AG09309 (cell line): Measurements from ENCODE around the gene OS9.

Source experiments
- DNase-seq: peaks from one replicate; pipeline ENCODE4 v3.0.0-alpha.2; 2010; ENCODE audit warnings: low read depth
- H3K4me3 ChIP-seq: 2 replicates; pipeline ENCODE4 v1.5.1; 2011; ENCODE audit warnings: mild to moderate bottlenecking, low read depth, low read length, moderate library complexity; ENCODE audit not compliant: control insufficient read depth
- TF ChIP-seq, protein P1 (sequence below): IDR thresholded peaks from 2 replicates; pipeline ENCODE4 v1.5.1; 2011; ENCODE audit warnings: mild to moderate bottlenecking, low read depth, low read length, inconsistent platforms; ENCODE audit not compliant: insufficient read depth, control insufficient read depth; ENCODE audit errors: missing control alignments

Gene OS9

DNA sequence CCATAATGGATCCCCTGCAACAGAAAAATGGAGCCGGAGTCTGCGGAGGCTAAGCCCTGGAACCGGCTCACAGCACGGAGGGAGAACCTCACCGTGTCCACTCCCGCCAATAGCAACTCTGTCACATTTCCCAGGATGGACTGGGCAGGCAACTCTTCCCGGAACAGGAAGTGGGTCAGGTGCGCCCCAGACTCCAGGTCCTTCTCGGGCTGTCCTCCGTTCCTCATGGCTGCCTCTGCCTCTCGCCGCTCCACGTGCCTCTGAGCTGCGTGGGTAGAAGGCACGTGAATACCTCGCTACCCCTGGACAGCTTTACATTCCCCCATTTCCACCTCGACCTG is 70.7 kb downstream of the OS9 start:
- DNase-seq, result no peak
- H3K4me3 ChIP-seq, result peak overlapping the region; percentile 39
- TF ChIP-seq, protein P1, sequence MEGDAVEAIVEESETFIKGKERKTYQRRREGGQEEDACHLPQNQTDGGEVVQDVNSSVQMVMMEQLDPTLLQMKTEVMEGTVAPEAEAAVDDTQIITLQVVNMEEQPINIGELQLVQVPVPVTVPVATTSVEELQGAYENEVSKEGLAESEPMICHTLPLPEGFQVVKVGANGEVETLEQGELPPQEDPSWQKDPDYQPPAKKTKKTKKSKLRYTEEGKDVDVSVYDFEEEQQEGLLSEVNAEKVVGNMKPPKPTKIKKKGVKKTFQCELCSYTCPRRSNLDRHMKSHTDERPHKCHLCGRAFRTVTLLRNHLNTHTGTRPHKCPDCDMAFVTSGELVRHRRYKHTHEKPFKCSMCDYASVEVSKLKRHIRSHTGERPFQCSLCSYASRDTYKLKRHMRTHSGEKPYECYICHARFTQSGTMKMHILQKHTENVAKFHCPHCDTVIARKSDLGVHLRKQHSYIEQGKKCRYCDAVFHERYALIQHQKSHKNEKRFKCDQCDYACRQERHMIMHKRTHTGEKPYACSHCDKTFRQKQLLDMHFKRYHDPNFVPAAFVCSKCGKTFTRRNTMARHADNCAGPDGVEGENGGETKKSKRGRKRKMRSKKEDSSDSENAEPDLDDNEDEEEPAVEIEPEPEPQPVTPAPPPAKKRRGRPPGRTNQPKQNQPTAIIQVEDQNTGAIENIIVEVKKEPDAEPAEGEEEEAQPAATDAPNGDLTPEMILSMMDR, result no peak

DNA sequence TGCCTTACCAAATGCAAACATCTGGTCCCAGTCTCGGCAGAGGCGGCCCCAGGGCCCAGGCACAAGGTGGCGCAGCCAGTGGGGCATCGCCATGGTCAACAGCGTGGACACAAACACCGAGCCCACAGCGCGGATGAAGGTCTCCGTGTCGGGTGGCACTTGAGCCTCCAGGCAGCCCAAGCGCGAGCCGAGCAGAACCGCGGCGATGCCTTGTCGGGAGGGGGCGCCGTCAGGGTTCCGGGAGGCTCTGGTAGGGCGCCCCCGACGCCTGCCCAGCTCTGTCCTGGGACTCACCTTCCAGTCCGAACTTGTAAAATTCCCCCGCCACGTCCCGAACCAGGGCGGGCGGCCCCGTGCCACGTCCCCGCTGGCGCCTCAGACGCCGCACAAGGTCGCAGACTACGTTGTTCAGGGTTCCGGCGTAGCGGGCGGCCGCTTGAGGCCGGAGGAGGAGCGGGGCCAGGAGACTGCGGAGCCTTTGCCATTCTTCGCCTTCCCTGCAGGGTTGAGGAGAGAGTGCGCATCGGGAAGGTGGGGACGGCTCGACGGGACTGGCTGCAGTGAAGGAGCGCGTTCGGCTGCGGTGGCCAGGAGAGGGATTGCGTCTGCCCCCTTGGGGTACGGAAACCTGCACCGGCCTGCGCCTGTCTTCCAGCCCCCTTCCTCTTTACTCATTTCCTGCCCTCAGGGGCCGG is 71.2 kb downstream of the OS9 start:
- H3K4me3 ChIP-seq, result peak overlapping the region; percentile 39
- TF ChIP-seq, protein P1, result peak; percentile 53
- no peak for DNase-seq

DNA sequence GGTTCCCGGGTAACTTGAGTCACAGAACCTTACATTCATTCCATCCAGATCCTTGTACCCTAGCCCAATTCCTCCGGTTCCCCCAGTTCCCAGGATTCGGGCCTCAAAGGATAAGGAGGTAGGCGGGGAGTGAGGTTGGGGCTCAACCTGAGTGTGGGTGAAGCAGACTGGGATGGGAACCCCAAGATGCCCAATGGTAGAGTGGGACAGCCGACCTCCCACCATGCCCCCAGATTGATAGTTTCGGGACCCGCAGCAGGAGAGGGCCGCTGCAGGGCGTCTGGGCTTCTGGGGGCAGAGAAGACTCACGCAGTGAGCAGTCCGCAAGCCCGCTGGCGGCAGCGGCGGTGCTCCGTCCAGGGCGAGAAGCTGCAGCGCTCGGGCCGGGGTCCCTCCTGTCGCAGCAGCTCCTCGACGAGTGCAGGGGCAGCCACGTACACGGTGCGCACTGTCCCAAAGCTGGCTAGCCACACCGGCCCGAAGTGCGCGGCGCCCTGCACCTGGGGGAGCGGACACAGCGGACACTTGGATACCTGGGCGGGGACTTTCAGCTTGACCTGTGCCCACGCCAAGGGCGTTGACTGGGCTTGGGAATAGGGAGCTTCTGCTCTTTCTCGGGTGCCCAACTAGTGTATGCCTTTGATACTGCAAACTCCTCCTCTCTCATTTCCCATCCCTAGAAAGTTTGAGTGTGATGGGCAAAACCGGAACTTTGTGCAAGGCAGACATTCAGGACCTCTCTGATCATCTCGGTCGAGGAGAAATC is 71.9 kb downstream of the OS9 start:
- H3K4me3 ChIP-seq, result peak overlapping the region; percentile 39
- DNase-seq, result no peak
- TF ChIP-seq, protein P1, result no peak

DNA sequence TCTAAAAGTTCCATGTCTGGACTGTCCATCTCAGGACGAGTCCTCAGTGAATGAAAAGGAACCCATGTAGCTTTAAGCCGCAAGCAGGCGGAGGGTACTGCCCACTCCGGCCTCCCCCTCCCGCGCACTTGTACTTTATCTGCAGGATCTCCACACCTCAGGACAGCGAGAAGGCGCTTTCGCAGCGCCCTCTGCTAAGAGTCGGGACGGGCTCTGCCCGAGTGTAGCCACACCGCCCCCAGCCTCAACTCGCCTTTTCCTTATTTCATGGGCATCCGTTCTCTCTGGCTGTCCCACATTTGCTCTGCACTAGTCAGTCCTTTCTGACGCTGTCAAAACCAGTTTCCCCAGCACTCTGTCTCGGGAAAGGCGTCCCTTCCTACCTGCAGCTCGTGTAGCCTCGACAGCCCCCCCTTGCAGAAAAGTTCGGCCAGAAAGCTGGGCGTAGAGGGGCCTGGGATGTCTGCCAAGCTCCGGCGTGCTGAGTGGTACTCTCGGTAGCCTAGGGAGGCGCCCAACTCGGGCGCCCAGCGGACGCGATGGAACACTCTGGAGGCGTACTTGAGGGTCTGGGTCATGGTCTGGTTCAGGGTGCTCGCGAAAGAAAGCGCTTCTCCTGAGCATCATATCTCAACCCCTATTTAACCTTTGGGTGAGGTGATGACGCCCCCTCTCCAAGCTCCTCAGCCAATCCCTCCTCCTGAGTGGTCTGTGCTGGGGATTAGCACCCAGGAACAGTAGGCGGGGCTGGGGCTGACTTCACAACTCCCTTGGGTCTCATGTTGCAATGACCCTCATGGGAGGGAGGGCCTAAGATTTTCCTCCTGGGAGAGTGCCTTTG is 72.8 kb downstream of the OS9 start, which contains the start of gene CYP27B1:
CYP27B1 (minus strand) TSS at position 615 of the 841 bp plus-strand sequence; CDS start at position 578, 37 bp downstream.
- no peak for DNase-seq
- TF ChIP-seq, protein P1, result no peak
- H3K4me3 ChIP-seq, result peak within 1 kb of the TSS; percentile 39

DNA sequence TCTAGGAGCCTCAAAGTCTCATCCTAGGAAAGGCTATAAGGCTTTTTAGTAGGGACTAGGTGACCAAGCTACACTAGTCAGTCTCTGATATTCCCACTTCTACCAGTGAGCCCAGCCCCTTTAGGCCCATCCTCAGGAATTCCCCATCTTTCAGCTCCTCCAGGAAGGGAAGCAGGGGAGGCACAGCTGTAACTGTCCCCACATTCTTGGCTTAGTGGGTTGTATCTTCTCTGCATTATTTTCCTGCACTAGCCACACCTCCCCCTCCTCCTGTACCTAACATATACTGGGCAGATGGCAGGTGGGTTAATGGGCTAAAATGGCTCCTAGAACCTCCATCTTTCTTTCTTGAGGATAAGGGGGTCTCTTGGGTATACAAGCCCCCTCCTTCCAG is 73.4 kb downstream of the OS9 start:
- DNase-seq, result no peak
- TF ChIP-seq, protein P1, result no peak
- H3K4me3 ChIP-seq, result no peak overlapping the region

DNA sequence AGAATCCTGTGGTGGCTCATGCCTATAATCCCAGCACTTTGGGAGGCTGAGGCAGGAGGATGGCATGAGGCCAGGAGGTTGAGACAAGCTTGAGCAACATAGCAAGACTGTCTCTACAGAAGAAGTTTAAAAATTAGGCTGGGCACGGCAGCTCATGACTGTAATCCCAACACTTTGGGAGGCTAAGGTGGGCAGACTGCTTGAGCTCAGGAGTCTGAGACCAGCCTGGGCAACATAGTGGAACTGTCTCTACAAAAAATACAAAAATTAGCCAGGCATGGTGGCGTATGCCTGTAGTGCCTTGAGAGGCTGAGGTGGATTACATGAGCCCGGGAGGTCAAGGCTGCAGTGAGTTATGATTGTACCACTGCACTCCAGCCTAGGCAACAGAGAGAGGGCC is 73.9 kb downstream of the OS9 start:
- TF ChIP-seq, protein P1, result no peak
- DNase-seq, result no peak
- no peak overlapping the region for H3K4me3 ChIP-seq
